ENCODE results near the gene DCDC2B. TPM values are rescaled to one million over a fixed set of nuclear protein-coding genes. Genes with fewer than 3 reads are reported as not detected.
A peak's percentile ranks its signal among the peaks of the same experiment; 100 is the strongest.
"Not testable (repeated sequence)": the region's sequence is repeated elsewhere in the genome, so short reads cannot be mapped to it uniquely, and the experiment has no call there.

The DCDC2B gene
- total and polyA plus RNA-seq, 5 experiments from 2014 or later: 0.08 to 0.22 TPM; not detected in 3

DNA sequence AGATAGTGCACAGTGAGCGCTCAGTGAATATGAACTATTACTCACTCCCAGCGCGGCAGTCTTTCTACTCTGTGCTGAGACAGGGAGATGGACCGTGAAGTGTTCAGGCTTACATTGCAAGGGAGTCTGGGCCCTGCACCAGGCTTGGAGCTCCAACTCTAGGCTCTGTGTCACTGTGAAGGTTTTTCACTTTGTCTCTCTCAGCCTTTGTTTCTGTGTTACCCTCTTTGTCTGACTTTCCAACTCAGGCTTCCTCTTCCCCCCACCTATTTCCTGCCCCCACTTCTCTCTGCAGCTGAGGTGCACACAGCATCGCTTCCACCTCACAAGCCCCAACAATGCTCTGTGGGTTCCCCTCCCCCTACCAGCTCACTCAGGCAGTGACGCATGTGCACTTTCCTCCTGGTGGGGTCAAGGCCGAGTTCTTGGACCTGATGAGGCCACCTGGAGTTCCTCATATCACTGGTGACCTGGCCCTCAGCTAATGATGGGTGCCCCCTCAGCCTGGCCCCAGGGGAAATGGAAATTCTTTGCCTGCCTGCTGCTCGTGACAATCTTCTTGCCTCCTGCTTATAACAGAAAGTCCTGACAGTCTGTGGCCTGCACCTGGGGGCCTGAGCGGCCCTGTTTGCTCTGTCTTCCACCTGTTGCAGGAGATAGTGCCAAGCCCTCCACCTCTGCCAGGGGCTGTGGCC, 41.1 kb downstream of the DCDC2B start:
- Mint-ChIP-seq H3K36me3 (peaks cover 14 to 22% (median 16%) of the 10 kb centered on the region in 3 donors), H3K27me3 (peaks cover 0 to 1% (median 0%) of the 10 kb centered on the region in 5 donors), H3K27ac (peak overlapping the region; percentile 95 to 99 (median 98)), H3K4me1 (peaks cover 35 to 87% (median 63%) of the 10 kb centered on the region in 4 donors), H3K4me3 (peak overlapping the region; percentile 94 to 100 (median 100)), H3K9me3 (no peaks in the 10 kb centered on the region)
- POLR2A ChIA-PET: interaction anchor here (0.8 to 50.5 kb wide), 21 partner anchors 6 to 401 kb away, joined by 3 to 2080 read pairs (median 5); partner anchors contain the start of genes BSDC1, CCDC28B, EIF3I and FAM167B
- peak; percentile 61 to 93 (median 84) for DNase-seq
- peak; percentile 74 to 85 for ATAC-seq

DNA sequence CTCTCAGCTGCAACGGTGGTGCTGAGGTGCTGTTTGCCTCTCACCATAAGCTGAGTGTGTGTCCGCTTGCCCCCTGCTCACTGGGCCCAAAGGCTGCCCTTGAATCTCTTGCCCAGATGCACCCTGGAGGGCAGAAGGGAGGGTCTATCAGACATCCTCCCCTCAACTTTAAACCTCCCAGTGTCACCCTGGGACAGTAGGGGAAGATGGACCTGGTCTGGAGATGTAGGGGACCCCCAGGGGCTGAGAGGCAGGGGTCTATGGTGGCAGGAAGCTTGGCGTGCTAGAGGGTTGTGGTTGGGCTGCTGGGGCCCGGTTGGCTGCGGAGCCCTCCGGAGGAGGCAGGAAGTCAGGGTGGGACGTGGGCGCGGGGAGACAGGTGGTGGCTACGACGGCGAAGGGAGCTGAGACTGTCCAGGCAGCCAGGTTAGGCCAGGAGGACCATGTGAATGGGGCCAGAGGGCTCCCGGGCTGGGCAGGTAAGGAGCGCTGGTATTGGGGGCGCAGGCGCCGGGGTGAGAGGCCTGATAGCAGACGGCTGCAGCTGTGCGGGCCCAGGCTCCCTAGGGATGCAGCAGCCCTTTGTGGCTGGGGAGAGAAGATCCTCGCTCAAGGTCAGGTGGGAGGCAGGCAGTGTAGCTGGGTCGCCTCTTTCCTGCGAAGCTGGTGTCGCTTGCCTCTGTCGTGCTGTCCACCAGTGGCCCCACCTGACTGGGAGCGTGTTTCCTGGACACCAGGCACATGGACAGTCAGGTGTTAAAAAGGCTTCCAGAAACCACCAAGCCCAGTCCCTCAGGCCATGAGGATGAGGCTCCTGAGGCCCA, 42.2 kb downstream of the DCDC2B start, which contains the start of gene LCK:
Gene LCK (plus strand): TSS at position 373 of the 824 bp plus-strand sequence. CDS start 23,065 bp downstream, outside the sequence.
- ATAC-seq (peak; percentile 32), DNase-seq (peak; percentile 41 to 78 (median 61))
- Mint-ChIP-seq H3K4me3 (peak within 1 kb of the TSS; percentile 94 to 100 (median 100)), H3K4me1 (peaks cover 37 to 91% (median 66%) of the 10 kb centered on the region in 4 donors), H3K36me3 (peaks cover 15 to 28% (median 16%) of the 10 kb centered on the region in 3 donors), H3K27ac (peak within 1 kb of the TSS; percentile 95 to 99 (median 98)), H3K27me3 (peaks cover 0 to 1% (median 0%) of the 10 kb centered on the region in 5 donors), H3K9me3 (no peaks in the 10 kb centered on the region)
- POLR2A ChIA-PET: interaction anchor here (0.6 to 50.5 kb wide), 19 partner anchors 8 to 641 kb away, joined by 3 to 2080 read pairs (median 5); partner anchors contain the start of genes BSDC1, CCDC28B, EIF3I and FAM167B

- peak; percentile 6 to 24 for ATAC-seq
- Mint-ChIP-seq H3K27me3 (no peaks in the 10 kb centered on the region), H3K4me3 (peak overlapping the region; percentile 79 to 100 (median 88)), H3K27ac (peak overlapping the region; percentile 86 to 99 (median 94)), H3K9me3 (no peaks in the 10 kb centered on the region), H3K36me3 (peaks cover 16 to 55% (median 29%) of the 10 kb centered on the region in 3 donors), H3K4me1 (peaks cover 30 to 80% (median 53%) of the 10 kb centered on the region in 4 donors)
- POLR2A ChIA-PET: interaction anchor here (0.7 to 50.5 kb wide), 8 partner anchors 12 to 139 kb away, joined by 3 to 2080 read pairs (median 8); partner anchors contain the start of genes BSDC1, EIF3I, FAM167B and HDAC1
- DNase-seq: peak in 2 of 10 donors; percentile 55 to 61
Observed at GRCh38 chr1:32255072-32256071, 46.5 kb downstream of the DCDC2B start.

- Mint-ChIP-seq H3K27ac (peak overlapping the region; percentile 88 to 97 (median 95)), H3K36me3 (peaks cover 14 to 57% (median 32%) of the 10 kb centered on the region in 3 donors), H3K9me3 (no peaks in the 10 kb centered on the region), H3K27me3 (no peaks in the 10 kb centered on the region), H3K4me1 (peaks cover 26 to 76% (median 53%) of the 10 kb centered on the region in 4 donors), H3K4me3 (peak overlapping the region; percentile 59 to 93 (median 86))
- POLR2A ChIA-PET: interaction anchor here (0.6 to 50.5 kb wide), 8 partner anchors 13 to 557 kb away, joined by 3 to 2080 read pairs (median 8); partner anchors contain the start of genes EIF3I, FAM167B, HDAC1 and LCK
- DNase-seq (peak in 1 of 10 donors; percentile 46), ATAC-seq (peak; percentile 36 to 44)
Observed at GRCh38 chr1:32256473-32257226, 47.8 kb downstream of the DCDC2B start.

GRCh38 chr1:32257227-32257508, 48.3 kb downstream of the DCDC2B start:
- Mint-ChIP-seq H3K9me3 (no peaks in the 10 kb centered on the region), H3K36me3 (peaks cover 8 to 57% (median 30%) of the 10 kb centered on the region in 3 donors), H3K4me3 (peak overlapping the region; percentile 59 to 93 (median 86)), H3K27ac (peak overlapping the region; percentile 88 to 97 (median 95)), H3K27me3 (no peaks in the 10 kb centered on the region), H3K4me1 (peaks cover 23 to 73% (median 54%) of the 10 kb centered on the region in 4 donors)
- DNase-seq (no peak), ATAC-seq (no peak)
- POLR2A ChIA-PET: interaction anchor here (0.6 to 50.5 kb wide), 4 partner anchors 13 to 557 kb away, joined by 3 to 2080 read pairs (median 1042); partner anchors contain the start of genes EIF3I, FAM167B, HDAC1 and LCK

DNA sequence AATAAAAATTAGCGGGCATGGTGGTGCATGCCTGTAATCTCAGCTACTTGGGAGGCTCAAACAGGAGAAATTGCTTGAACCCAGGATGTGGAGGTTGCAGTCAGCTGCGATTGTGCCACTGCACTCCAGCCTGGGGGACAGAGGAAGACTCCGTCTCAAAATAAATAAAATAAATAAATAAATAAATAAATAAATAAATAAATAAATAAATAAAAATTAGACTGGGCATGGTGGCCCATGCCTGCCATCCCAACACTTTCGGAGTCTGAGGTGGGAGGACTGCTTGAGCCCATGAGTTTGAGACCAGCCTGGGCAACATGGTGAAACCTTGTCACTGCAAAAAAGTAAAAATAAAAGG, 54.3 kb downstream of the DCDC2B start:
- not testable (repeated sequence) for H3K9me3 Mint-ChIP-seq, ATAC-seq, H3K27me3 Mint-ChIP-seq, DNase-seq
- POLR2A ChIA-PET: interaction anchor here (0.7 to 50.5 kb wide), 3 partner anchors 7 to 156 kb away, joined by 4 to 2080 read pairs (median 2080); partner anchors contain the start of genes EIF3I, FAM167B, HDAC1 and KPNA6
- H3K27ac Mint-ChIP-seq: peak overlapping the region; percentile 51 to 97 (median 96)
- peaks cover 26 to 68% (median 58%) of the 10 kb centered on the region in 4 donors for H3K4me1 Mint-ChIP-seq
- peak overlapping the region in 7 of 10 donors; percentile 41 to 83 (median 80) for H3K4me3 Mint-ChIP-seq
- H3K36me3 Mint-ChIP-seq: peaks cover 4 to 39% (median 9%) of the 10 kb centered on the region in 3 donors

DNA sequence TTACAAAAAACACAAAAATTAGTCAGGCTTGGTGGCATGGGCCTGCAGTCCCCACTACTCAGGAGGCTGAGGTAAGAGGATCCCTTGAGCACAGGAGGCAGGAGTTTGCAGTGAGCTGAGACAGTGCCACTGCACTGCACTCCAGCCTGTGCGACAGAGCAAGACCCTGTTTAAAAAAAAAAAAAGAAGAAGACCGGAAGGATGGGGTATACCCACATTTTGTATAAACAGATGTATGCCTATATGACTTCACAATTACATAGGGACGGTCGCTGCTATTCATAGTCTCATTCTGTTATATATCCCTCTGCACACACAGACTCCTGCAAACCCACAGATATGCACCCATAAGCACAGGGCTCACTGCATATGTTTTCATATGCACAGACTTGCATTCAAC, 54.9 kb downstream of the DCDC2B start:
- Mint-ChIP-seq H3K27ac (peak overlapping the region; percentile 51 to 97 (median 96)), H3K4me3 (peak overlapping the region; percentile 60 to 88 (median 82)), H3K36me3 (peaks cover 4 to 35% (median 9%) of the 10 kb centered on the region in 3 donors), H3K4me1 (peaks cover 26 to 67% (median 58%) of the 10 kb centered on the region in 4 donors), H3K9me3 (peaks cover 0 to 2% (median 0%) of the 10 kb centered on the region in 9 donors), H3K27me3 (no peaks in the 10 kb centered on the region)
- POLR2A ChIA-PET: interaction anchor here (0.7 to 50.5 kb wide), 3 partner anchors 7 to 156 kb away, joined by 4 to 2080 read pairs (median 2080); partner anchors contain the start of genes EIF3I, FAM167B, HDAC1 and KPNA6
- ATAC-seq (peak; percentile 69 to 85), DNase-seq (peak in 4 of 10 donors; percentile 35 to 77 (median 60))

Other genes starting within 250 kb of the DCDC2B start
- 100 to 1,000 TPM; 121 to 130 TPM for gene KHDRBS1, start 195.2 kb upstream of the DCDC2B start, total RNA-seq
- gene KHDRBS1, start 195.2 kb upstream of the DCDC2B start, polyA plus RNA-seq: 100 to 1,000 TPM in 1 of 3 donors, 10 to 100 TPM in 2; 92.1 to 115 (median 99.2) TPM
- gene TMEM39B, start 136.2 kb upstream of the DCDC2B start, total RNA-seq: 10 to 100 TPM; 25.1 to 26.1 TPM
- 1 to 10 TPM; 2.4 to 4.8 (median 4.5) TPM for gene TMEM39B, start 136.2 kb upstream of the DCDC2B start, polyA plus RNA-seq
- gene KPNA6, start 101.0 kb upstream of the DCDC2B start, total RNA-seq: 10 to 100 TPM; 59.5 to 66.4 TPM
- 10 to 100 TPM; 26.5 to 31.9 (median 28.3) TPM for gene KPNA6, start 101.0 kb upstream of the DCDC2B start, polyA plus RNA-seq
- gene TXLNA, start 29.4 kb upstream of the DCDC2B start, total RNA-seq: 10 to 100 TPM; 35.7 to 36.0 TPM
- 10 to 100 TPM; 19.0 to 28.3 (median 24.4) TPM for gene TXLNA, start 29.4 kb upstream of the DCDC2B start, polyA plus RNA-seq
- gene CCDC28B, start 8.5 kb upstream of the DCDC2B start, total RNA-seq: 1 to 10 TPM; 6.5 to 7.0 TPM
- 10 to 100 TPM; 15.4 to 17.3 (median 16.3) TPM for gene CCDC28B, start 8.5 kb upstream of the DCDC2B start, polyA plus RNA-seq
- 1 to 10 TPM; 1.7 to 2.1 TPM for gene IQCC, start 3.4 kb upstream of the DCDC2B start, total RNA-seq
- under 1 TPM; 0.60 to 0.92 (median 0.73) TPM for gene IQCC, start 3.4 kb upstream of the DCDC2B start, polyA plus RNA-seq
- gene TMEM234, start 13.3 kb downstream of the DCDC2B start, total RNA-seq: 10 to 100 TPM; 24.3 to 26.4 TPM
- 1 to 10 TPM; 2.1 to 4.9 (median 4.4) TPM for gene TMEM234, start 13.3 kb downstream of the DCDC2B start, polyA plus RNA-seq
- gene EIF3I, start 13.3 kb downstream of the DCDC2B start, total RNA-seq: 10 to 100 TPM; 80.3 to 96.9 TPM
- 100 to 1,000 TPM; 167 to 181 (median 179) TPM for gene EIF3I, start 13.3 kb downstream of the DCDC2B start, polyA plus RNA-seq
- 1 to 10 TPM; 1.5 to 1.7 TPM for gene FAM167B, start 38.1 kb downstream of the DCDC2B start, total RNA-seq
- not detected for gene FAM167B, start 38.1 kb downstream of the DCDC2B start, polyA plus RNA-seq
- 100 to 1,000 TPM; 509 to 515 TPM for gene LCK, start 42.2 kb downstream of the DCDC2B start, total RNA-seq
- gene LCK, start 42.2 kb downstream of the DCDC2B start, polyA plus RNA-seq: 1,000 to 10,000 TPM in 1 of 3 donors, 100 to 1,000 TPM in 2; 876 to 1,069 (median 952) TPM
- 100 to 1,000 TPM; 154 to 156 TPM for gene HDAC1, start 83.0 kb downstream of the DCDC2B start, total RNA-seq
- 100 to 1,000 TPM; 171 to 202 (median 173) TPM for gene HDAC1, start 83.0 kb downstream of the DCDC2B start, polyA plus RNA-seq
- gene MARCKSL1, start 127.1 kb downstream of the DCDC2B start, total RNA-seq: 10 to 100 TPM; 39.1 to 41.1 TPM
- 10 to 100 TPM; 37.8 to 81.4 (median 72.7) TPM for gene MARCKSL1, start 127.1 kb downstream of the DCDC2B start, polyA plus RNA-seq
- gene FAM229A, start 153.4 kb downstream of the DCDC2B start, total RNA-seq: 10 to 100 TPM; 28.7 to 30.7 TPM
- gene FAM229A, start 153.4 kb downstream of the DCDC2B start, polyA plus RNA-seq: under 1 TPM; 0.06 to 0.47 (median 0.14) TPM
- 1 to 10 TPM; 2.9 to 3.7 TPM for gene TSSK3, start 153.4 kb downstream of the DCDC2B start, total RNA-seq
- gene TSSK3, start 153.4 kb downstream of the DCDC2B start, polyA plus RNA-seq: 1 to 10 TPM in 2 of 3 donors, under 1 TPM in 1; 0.20 to 2.5 (median 2.0) TPM
- 100 to 1,000 TPM; 112 to 113 TPM for gene BSDC1, start 185.4 kb downstream of the DCDC2B start, total RNA-seq
- gene BSDC1, start 185.4 kb downstream of the DCDC2B start, polyA plus RNA-seq: 10 to 100 TPM; 29.5 to 39.6 (median 31.1) TPM